GM13977 (cell line): Measurements from ENCODE around the gene RAPSN.

ENCODE experiments used
- DNase-seq: peaks from one replicate; pipeline ENCODE4 v3.0.0; 2012; ENCODE audit warnings: low spot score
- CTCF ChIP-seq: IDR thresholded peaks from 2 replicates; pipeline ENCODE4 v1.5.1; 2012; ENCODE audit warnings: mild to moderate bottlenecking, control low read depth; ENCODE audit not compliant: insufficient read depth; ENCODE audit errors: extremely low read depth, missing control alignments
- in situ Hi-C: fragments of 300-500 bp; cut with MboI; formaldehyde crosslinking; loops from one replicate; pipeline ENCODE4 v1.12.0; 2022; ENCODE audit warnings: low sequenced_read_pairs, low pct_unique_long_range_greater_than_20kb, mixed read lengths, inconsistent platforms; ENCODE audit not compliant: unreplicated experiment

RAPSN gene

GRCh38 chr11:47448566-47449427 is at the start of gene RAPSN:
TSS of gene RAPSN (minus strand) at chr11:47449136. CDS start at chr11:47448964, 172 bp downstream.
- no peak for TF ChIP-seq CTCF
- in situ Hi-C loops = no loop called here
- no peak for DNase-seq

GRCh38 chr11:47498149-47498548 is 49.2 kb upstream of the RAPSN start:
- TF ChIP-seq CTCF = no peak
- in situ Hi-C loops = no loop called here

GRCh38 chr11:47496808-47497207 is 47.9 kb upstream of the RAPSN start:
- no peak for TF ChIP-seq CTCF
- no peak for DNase-seq
- in situ Hi-C loops = no loop called here

More at GRCh38 chr11:47498149-47498548, 49.2 kb upstream of the RAPSN start:
- DNase-seq = no peak

GRCh38 chr11:47495856-47496217 is 46.9 kb upstream of the RAPSN start:
- in situ Hi-C loops = no loop called here
- no peak for TF ChIP-seq CTCF
- no peak for DNase-seq

GRCh38 chr11:47495011-47495855 is 46.3 kb upstream of the RAPSN start:
- DNase-seq = no peak
- in situ Hi-C loops = no loop called here

More at GRCh38 chr11:47495011-47495855, 46.3 kb upstream of the RAPSN start:
- no peak for TF ChIP-seq CTCF
